PC-9 (cell line): ENCODE measurements around the gene SH3PXD2A.

Experiments used
- CTCF ChIP-seq: fragments of 200-600 bp; sonication (generic); conservative IDR thresholded peaks from 2 replicates; pipeline ENCODE4 v1.6.1; 2017; ENCODE audit warnings: mixed run types, antibody characterized with exemption, mild to moderate bottlenecking, moderate library complexity
- EZH2 ChIP-seq: fragments of 200-600 bp; sonication (generic); IDR thresholded peaks from 2 replicates; pipeline ENCODE4 v1.8.0; 2017; ENCODE audit warnings: antibody characterized with exemption, low read depth

- TF ChIP-seq CTCF (no peak), EZH2 (no peak)
Observed at GRCh38 chr10:103707956-103708626, 147.3 kb downstream of the SH3PXD2A start.
